Measurements from ENCODE around the gene OCEL1. TPM values are rescaled to one million over a fixed set of nuclear protein-coding genes. Genes with fewer than 3 reads are reported as not detected.

OCEL1 gene
- total and polyA plus RNA-seq, 2 of the 13 experiments (the other 11 are each of a cell fraction or from before 2014, with no cell fraction given): 10.6 to 17.2 TPM

GRCh38 chr19:17266975-17267788 is 41.2 kb downstream of the OCEL1 start, which contains the start of gene BABAM1 (continued):
- TF ChIP-seq ZNF776 (CRISPR knock-in tag; IDR thresholded peaks at IDR 0.05) (no peak), HIVEP1 (CRISPR knock-in tag; IDR thresholded peaks at IDR 0.05) (no peak), SRSF4 (IDR thresholded peaks at IDR 0.05; ENCODE audit: low read depth, low read length, poor library complexity, severe bottlenecking) (no peak), EZH2 (conservative IDR thresholded peaks at IDR 0.05; ENCODE audit: low read depth, low read length) (no peak), ISL2 (CRISPR knock-in tag; IDR thresholded peaks at IDR 0.05) (no peak; the same call in 1 of the 2 replicates), ZBTB7B (CRISPR knock-in tag; IDR thresholded peaks at IDR 0.05) (no peak), ATF6 (CRISPR knock-in tag; conservative IDR thresholded peaks at IDR 0.05) (no peak), NKX3-1 (CRISPR knock-in tag; IDR thresholded peaks at IDR 0.05) (no peak), UBTF (CRISPR knock-in tag; IDR thresholded peaks at IDR 0.05) (0 out of 2 replicates have a peak, but pooled peaks have one; percentile 25), MLLT10 (CRISPR knock-in tag; IDR thresholded peaks at IDR 0.05) (no peak), HMG20A (CRISPR knock-in tag; IDR thresholded peaks at IDR 0.05; ENCODE audit: borderline replicate concordance) (no peak), SMYD3 (CRISPR knock-in tag; IDR thresholded peaks at IDR 0.05) (no peak), ZNF850 (CRISPR knock-in tag; conservative IDR thresholded peaks at IDR 0.05) (no peak), ONECUT2 (CRISPR knock-in tag; IDR thresholded peaks at IDR 0.05) (no peak), IKZF5 (CRISPR knock-in tag; IDR thresholded peaks at IDR 0.05) (0 out of 2 replicates have a peak, but pooled peaks have one; percentile 46), ZNF589 (CRISPR knock-in tag; conservative IDR thresholded peaks at IDR 0.05) (no peak), ARNT (IDR thresholded peaks at IDR 0.05) (no peak), HINFP (CRISPR knock-in tag; IDR thresholded peaks at IDR 0.05; ENCODE audit: low read depth) (0 out of 2 replicates have a peak, but pooled peaks have one; percentile 18), TFDP2 (CRISPR knock-in tag; IDR thresholded peaks at IDR 0.05) (peak; percentile 67), CCAR2 (optimal IDR thresholded peaks at IDR 0.05; ENCODE audit: low read depth, low read length) (no peak), HNRNPK (IDR thresholded peaks at IDR 0.05; ENCODE audit: low read depth, low read length, poor library complexity, severe bottlenecking) (no peak), REL (CRISPR knock-in tag; conservative IDR thresholded peaks at IDR 0.05) (no peak)

Measured in HepG2 (cell line).